Dermis blood vessel endothelial cell (primary cell): ENCODE measurements around the gene ALS2CL. TPM values are rescaled to one million over a fixed set of nuclear protein-coding genes. Genes with fewer than 3 reads are reported as not detected.
"Not testable (repeated sequence)": the region's sequence is repeated elsewhere in the genome, so short reads cannot be mapped to it uniquely, and the experiment has no call there.

ENCODE experiments used
- DNase-seq: peaks from one replicate; pipeline ENCODE4 v3.0.0; 2010
- total RNA-seq: library from RNA; depleted of rRNA; stranded (reverse); fragments of >200 nt; gene quantifications from 2 replicates; pipeline ENCODE4 v1.2.3, GENCODE V29; 2014

The ALS2CL gene
- total RNA-seq, 1 donor from 2014 or later: 8.5 TPM

DNA sequence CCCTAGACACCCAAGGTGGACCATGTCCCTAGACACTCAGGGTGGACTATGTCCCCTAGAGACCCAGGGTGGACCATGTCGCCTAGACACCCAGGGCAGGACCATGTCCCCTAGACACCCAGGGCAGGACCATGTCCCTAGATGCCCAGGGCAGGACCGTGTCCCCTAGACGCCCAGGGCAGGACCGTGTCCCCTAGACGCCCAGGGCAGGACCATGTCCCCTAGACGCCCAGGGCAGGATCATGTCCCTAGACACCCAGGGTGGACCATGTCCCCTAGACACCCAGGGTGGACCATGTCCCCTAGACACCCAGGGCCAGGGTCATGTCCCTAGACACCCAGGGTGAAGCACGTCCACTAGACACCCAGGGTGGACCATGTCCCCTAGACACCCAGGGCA is 10.9 kb upstream of the ALS2CL start:
- not testable (repeated sequence) for DNase-seq

DNA sequence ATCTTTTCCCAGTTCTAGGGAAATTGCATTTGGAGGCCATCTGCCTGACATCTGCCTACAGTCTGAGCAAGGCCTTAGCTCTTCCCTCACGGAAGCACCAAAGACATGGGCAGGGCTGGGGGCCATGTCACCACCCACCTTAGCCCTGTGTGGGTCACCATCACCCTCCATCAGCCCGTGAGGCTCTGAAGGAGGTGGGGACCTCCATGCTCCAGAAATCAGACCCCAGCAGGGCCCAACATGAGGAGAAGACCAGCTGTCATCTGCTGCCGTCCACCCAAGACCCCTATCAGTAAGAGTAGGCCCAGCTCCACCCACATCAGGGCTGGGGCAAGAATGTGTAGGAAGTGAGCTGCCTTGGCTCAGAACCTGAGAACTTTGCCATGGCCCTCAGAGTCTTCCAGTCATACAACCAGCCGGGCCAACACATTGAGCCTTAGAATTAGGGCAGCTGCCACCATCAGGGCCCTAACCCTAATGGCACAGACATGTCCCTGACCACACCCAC is 9.6 kb upstream of the ALS2CL start:
- DNase-seq: no peak

DNA sequence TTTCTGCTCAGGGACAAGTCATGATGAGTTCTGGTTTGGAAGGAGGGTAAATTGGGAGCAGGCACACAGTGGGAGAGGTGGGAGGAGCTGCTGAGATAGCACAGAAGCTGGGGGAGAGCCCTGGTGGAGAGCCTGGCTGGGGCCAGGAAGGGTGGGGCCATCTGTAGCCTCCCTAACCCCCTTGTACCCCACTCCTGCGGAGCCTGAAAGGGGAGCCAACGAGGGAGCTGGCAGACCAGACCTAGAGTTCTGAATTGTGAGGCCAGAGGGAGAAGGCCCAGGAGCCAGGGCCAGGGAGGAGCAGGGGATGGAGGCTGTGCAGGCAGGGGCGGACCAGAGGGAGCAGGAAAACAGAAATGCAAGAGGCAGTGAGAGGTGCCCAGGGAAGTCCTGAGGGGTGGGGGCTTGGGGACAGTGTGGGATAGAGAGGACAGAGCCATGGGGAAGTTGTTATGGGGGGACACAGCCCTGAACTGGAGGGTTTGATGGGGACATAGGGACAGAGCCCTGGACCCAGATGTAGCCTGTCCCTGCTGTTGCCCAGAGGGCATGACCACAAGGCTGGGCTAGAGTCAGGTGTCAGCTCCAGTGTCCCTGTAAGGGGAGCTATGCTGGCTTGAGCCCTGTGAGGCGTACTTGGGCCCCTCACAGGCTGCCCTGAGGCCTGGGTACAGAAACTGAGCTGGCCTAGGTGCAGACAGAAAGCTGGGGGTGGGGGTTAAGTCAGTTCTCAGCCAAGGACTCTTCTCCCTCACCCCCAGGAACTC is 8.9 kb upstream of the ALS2CL start:
- DNase-seq: no peak

DNA sequence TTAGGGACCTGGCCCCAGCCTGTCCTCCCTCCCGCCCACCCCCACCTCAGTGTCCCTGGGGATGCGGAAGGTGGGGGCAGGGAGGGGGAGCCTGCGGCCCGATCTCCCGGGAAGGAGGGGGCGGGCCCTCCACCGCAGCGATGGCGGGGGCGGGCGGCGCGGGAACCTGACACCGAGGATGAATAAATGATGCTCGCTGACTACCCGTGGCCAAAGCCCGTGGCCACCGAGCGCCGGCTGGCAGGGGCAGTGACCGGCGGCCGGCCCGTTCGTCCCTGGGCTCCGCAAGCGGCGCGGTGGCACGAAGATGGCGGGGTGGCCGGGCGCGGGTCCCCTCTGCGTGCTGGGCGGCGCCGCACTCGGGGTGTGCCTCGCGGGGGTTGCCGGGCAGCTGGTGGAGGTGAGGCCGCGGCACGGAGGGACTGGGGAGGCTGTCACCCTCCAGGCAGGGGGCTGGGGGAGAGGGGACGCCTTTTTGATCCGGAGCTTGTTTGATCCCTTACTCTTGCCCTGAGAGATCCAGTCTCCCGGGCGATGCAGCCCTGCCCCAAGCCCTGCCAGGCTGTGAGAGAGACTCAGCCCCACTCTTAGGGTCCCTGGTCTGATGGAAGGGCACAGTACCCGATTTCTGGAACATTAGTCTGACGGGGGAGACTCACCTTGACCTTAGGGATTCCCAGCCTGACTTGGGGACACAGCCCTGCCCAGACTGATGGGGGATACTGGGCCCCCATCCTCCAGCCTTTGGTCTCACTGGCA is 7.9 kb upstream of the ALS2CL start, which contains the start of gene TMIE:
Gene TMIE, plus strand, starts transcription at position 212 of the 759 bp plus-strand sequence. Its CDS starts 96 bp downstream, at position 308.
- no peak for DNase-seq

DNA sequence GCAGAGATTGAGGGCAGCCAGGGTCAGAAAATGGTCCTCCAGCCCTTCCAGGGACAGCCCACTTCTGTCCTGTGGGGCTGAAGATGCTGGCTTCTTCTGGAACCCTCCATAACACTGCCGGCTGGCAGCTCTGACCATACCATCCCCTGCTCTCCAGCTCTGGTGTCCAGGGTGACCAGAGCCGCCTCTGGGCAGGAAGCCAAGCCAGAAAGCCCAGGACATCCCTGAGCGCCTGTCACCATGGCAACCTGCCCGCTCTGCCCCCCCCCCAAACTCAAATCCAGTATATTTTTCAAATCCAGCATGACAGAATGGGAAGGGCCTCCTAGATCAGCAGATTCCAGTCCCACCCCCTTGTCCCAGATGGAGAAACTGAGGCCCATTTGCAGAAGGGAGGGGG is 7.3 kb upstream of the ALS2CL start:
- peak; percentile 13 for DNase-seq

DNA sequence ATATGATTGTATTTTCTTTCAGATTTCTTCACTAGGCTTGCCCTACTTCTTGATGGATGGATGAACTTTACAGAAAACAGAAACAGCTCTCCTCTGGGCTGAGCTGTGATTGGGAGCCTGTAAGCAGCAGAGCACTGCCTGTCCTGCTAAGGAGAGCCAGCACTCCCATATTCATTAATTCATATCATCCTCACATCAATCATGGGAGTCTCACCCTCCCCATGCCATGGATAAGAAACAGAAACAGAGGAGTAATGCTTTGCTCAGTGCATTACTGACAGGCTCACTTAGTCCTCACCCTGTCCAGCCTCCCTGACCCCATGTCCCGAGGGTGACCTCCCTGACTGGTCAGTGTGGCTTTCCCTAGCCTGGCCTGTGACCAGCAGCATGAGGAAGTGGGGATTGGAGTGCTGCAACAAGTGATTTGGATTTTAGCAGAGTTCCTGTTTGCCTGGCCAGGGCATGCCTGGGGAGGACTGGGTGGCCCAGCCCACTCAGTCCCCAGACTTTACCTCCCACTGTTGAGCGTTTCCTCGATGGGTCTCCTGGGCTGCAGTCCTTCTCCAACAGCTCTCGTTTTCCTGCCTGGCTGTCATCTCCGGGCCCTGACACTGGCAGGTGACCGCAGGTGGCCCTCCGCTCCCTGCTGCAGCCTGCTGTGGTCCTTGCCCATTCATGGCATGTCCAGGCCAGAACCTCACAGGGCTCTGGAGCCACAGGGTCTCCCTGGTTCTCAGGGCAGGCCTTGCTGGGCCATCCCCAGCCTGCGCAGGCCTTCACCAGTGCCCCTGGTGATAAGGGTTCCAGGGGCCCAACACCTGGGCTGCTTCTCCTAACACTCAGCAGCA is 6.4 kb upstream of the ALS2CL start:
- DNase-seq: no peak

DNA sequence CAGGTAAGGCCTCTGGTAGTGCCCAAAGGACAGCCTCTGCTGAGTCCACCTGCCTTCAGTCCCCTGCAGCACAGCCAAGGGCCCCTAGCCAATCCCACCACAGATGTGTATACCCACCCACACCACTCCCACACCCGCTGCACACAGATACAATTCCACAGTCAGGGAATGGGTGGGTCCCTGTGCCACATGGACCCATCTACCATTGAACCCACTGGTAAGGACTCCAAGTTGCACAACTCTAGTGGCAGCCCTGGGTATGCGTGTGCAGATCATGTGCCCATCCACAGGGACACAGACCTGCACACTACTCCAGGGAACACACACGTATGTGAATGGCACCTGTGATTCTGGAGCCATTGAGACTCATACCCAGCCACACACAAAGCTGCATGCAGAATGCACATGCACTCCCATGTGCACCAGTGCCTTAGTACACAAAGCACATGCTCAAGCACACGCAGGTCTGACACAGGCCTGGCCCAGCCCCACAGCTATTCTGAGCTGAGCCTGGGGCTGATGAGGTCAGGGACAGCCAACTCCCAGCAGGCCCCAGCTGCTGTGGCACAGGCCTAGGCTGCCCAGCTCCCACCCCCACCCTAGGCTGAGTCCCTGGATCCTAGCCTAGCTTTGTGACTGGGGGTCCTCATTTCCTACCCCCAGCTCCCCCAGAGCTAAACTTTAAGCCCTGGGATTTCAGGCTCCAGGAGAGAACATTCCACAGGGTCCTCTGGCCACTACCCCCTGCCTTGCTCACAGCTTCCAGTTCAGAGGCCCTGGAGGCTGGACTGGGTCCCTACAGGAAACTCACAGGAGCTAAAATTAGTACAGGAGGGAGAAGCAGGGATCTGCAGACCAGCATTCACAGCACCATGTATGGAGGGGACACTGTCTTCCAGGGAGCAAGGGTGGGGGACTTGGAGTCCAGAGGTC is 2.7 kb upstream of the ALS2CL start:
- DNase-seq: peak; percentile 26

DNA sequence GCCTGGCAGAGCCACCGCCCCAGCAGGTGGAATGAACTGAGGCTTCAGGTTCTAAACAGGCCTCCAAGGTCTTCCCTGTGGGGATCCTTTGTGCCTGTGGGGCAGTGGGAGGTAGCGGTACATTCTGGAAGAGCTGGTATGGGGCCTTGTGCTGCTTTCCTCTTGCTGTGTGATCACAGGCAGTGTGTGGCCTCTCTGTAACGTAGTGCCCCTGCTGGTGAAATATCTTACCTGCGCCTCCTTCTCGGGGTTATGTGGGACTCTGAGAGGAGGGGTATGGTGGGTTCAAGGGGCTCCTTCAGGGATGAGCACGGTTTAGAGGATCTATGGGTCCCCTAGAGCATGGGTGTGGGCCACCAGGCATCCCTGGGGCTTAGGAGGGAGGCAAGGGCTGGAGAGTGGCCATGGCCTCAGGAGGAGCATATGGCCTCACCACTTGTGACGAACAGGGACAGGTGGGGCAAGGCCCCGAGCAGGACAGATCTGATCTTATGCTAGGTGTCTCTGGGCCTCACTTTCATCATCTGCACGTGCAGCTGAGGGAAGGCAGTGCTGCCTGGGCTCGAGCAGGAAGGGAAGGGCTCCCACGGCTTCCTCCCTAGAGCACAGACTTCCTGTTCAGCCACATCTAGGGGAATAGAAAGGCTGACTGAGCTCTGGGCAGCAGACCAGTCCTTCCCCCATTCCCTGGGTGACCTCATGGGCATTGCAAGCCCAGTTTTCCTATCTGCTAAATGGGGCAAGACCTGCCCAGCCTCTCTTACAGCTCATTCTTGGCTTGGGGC is 1.9 kb upstream of the ALS2CL start:
- peak; percentile 96 for DNase-seq

DNA sequence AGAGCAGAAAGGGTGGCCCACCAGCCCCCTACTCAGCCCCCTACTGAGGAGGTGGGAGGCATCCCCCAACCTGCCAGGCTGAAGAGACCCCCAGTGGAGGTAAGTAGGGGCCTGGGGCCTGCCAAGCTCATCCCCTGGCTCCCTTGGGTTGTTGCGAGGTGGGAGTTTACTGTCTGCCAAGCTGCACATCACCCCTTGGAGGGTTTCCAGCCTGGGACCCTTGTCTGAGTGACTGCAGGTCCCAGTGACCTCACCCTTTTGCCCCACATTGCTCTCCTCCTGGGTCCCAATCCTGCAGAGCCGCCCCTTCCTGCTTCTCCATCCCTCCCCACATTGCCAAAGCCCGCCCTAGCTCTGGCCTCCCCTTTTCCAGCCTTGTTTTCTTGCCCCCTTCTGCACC is 1.0 kb upstream of the ALS2CL start:
- DNase-seq: no peak

DNA sequence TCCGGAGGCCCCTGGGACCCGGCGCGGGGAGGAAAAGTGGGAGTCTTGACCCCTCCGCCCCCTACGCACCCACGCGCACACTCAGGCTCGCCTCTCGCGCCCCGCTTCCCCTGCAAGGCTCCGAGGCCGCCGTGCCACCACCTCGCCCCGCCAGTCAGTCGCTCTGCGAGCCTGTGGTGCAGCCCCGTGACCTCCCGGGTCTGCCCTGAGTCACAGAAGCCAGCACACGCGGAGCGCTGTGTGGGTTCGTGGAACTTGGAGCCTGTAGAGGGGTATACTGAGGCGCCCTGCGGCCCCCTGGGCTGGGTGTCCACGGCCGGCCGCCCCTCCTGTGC is 380 bp upstream of the ALS2CL start:
- peak; percentile 30 for DNase-seq

DNA sequence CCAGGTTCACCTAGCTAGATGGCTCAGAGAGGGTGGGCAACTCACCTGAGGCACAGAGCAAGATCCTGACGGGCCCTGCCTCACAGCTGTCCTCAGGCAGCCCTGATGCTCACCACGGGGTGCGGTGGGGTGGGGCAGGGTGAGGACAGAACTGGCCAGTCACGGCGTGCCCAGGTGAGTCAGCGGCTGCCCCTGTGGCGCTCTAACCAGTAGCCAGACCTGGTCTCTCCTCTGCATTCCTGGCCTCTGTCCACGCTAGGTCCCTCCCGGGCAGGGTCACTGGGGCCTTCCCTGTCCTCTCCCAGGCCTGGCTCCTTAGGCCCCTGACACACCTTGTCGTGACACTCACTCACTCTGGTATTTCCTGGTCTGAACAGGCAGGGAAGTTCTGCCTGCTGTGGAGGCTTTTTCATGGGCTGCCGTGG is 901 bp downstream of the ALS2CL start:
- peak; percentile 37 for DNase-seq

DNA sequence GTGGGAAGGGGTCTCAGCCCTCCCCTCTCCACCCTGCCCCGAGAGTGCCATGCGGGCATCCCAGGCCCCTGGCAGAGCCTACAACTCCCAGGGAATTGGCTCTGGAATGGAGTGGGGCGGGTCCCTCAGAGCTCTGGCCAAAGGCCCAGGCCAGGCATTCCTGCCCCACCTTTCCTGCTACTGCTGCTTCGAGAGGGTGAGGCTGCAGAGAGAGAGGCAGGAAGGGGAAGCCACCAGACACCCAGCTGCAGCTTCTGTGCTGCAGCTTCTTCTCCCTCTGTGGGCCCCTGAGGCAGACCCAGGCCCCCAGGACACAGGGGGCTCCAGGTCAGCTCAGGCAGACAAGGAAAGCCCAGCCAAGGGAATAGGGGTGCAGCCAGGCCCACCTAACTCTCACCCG is 2.7 kb downstream of the ALS2CL start:
- DNase-seq: peak; percentile 36

DNA sequence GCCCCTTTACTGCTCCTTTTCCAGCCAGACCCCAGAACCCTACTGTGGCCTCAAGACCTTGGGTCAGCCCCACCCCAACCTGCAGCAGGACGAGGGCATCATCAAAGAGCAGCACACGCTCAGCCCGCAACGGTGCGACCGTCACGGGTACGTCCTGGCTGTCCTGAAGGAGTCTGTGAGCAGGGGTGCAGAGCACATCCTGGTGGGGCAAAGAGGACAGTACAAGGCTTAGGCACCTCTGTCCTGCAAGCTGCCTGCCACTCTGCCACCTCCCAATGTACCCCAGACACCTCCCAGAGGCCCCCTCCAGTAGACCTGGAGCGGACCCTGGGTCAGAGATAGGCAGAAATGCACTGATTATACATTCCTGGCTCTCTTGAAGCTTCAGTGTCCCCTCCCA is 8.0 kb downstream of the ALS2CL start:
- no peak for DNase-seq

DNA sequence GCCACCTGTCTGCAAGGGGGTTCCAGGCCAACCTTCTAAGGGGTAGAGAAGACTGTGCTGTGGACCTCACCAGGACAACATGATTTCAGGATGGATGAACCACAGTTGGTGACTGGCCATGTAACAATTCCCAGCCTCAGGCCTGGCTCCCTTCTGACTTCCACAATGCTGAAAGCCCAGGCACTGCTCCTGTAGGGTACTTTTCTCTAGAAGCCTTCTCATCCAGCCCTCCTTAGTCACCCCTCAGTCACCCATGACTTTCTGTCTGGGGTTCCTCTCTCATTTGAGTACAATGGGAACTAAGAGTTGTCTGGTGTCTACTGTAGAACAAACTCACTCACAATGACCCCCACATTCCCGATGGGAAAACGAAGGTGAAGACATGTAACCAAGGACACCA is 8.6 kb downstream of the ALS2CL start:
- no peak for DNase-seq

DNA sequence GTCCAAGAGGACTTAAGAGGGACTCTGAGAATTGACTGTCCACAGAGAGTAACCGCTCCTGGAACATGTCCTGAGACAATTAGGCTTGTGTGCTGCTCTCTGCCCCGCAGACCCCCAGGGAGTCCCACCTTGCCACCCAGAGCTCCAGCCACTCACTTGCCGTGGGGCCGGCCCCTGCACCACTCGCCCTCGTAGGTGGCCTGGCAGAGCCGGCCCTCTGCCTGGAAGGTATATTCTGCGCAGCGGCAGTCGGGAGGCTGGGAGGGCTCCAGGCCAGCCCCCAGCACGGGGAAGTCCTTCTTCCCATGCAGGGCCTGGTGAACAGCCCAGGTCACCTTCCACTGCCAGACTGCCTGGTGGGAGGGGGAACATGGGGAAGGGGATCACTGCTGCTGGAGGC is 10.5 kb downstream of the ALS2CL start:
- DNase-seq: no peak

DNA sequence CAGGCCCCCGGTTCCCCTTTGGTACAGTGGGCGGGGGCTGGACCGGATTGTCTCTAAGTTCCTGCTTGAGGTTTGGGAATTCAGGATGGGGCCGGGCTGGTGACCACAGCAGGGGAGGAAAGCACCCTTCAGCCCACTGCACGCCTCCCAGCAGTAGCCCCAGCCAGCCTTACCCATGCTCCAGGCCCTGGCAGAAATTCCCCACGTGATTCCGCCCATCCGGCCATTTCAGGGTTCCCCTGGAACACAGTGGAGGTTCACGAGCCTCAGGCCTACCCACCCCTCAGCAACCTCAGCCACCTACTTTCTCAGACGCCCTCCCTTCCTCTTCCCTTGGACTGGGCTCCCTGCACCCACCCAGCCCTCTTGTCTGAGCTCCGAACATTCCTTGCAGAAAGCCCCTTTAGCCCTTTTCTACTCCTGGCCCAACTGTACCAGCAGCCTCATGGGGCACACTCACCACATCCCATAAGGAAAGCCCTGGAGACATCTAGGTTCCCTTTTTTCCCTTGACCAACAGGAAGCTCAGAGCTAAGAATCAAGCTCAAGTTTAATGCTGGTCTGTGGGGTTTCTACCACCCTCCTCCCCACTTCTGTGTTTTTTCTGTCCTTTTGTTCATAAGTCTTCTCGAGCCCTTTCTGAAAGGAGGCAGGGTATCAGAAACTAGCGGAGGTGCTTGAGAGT is 11.5 kb downstream of the ALS2CL start:
- DNase-seq: no peak

DNA sequence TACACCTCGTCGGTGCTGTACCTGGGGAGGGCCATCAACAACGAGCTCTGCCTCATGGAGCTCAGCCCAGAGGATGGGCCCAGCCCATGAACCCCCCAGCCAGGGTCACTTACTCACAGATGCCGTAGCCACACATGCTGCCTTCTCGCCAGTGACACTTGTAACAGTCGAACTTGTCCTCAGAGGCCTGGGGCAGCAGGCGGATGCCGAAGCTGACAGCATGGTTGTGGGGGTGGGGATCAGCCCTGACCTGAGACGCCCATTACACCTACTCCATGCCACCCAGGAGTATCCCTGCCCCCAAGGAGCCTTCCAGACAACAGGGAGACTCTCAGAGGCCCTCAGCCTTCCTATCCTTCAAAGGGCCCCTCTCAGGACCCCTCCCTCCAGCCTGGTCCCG is 12.1 kb downstream of the ALS2CL start:
- no peak for DNase-seq

DNA sequence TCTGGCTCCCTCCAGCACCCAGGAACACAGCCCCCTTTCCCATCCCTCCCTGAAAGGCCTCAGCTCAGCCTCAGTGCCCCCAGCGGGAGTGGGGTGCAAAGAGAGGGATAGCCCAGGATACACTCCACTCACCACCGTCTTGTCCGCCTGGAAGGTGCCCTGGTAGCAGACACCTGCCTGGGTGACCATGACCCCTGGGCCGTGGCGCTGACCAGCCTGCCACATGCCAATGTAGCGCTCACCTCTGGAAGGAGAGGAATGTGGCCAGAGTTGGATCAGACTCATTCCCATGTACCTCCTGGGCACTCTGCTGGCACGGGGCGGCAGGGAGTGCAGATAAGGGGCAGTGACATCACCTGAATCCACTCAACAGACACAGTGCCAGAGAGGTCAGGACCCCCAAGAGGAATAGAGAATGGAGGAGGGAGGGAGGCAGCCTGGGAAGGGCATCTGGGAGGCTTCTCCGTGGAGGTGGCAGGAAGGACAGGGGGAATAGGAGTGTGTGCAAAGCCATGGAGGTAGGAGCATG is 13.1 kb downstream of the ALS2CL start:
- DNase-seq: no peak

DNA sequence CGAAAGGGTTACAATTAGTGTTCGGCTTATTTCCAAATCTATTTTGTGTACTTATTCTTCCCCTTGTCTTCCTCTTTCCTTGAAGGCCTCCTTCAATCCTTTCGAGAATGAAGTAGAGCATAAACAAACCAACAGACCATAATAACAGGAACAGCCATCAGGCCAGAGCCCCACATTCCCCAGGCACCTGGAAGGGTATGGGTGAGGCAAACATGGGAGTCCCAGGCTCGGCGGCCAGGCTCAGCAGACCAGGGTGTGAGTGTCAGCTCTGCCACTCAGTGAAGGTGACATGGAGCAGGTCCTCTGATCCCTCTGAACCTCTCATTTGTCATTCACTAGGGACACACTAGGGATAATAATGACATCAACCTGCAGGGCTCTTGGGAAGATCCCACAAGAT is 13.8 kb downstream of the ALS2CL start:
- no peak for DNase-seq

DNA sequence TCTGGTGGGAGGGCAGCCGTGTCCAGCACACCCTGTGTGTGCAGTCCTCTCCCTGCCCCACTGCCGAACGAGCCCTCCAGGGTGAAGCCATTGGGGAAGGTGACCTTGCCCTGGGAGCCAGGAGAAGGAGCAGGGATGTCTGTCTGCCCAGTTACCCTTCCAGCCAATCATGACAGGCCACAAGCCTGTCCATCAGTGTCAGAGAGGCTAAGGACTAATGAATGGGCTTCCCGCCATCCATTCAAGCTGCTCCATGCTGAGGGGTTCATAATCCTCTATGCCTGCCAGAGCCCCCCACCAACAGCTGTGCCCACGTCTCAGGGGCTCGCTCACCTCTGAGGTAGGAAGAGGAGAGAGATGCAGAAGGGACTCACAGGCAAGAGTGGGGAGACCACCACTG is 15.2 kb downstream of the ALS2CL start:
- DNase-seq: no peak
